K562 (cell line): Measurements from ENCODE around the gene ATL1. TPM values are rescaled to one million over a fixed set of nuclear protein-coding genes. Genes with fewer than 3 reads are reported as not detected.

ENCODE experiments used
- ATAC-seq: fragments of 200-7000 bp; cut with Tn5 transposase; 3 replicates; pipeline ENCODE4 v1.9.1; 2020; ENCODE audit warnings: moderate library complexity
- BruUV-seq: library from RNA; stranded (reverse); fragments of 400-500 nt; replicated peaks from 2 replicates; lab custom pipeline; 2021; lab: Mats Ljungman, UMichigan
- CTCF ChIA-PET: fragments of 300-600 bp; formaldehyde crosslinking; extraction: SDS; loops from one replicate; lab custom pipeline; 2021; ENCODE audit warnings: low intra/inter-chr PET ratio; lab: Yijun Ruan, JAX
- POLR2A ChIA-PET: fragments of 300-600, 350-650 bp; sonication (Branson Sonifier 250); formaldehyde crosslinking; extraction: SDS; loops from one replicate; lab custom pipeline; 2021; ENCODE audit warnings: antibody characterized with exemption, inconsistent platforms; lab: Yijun Ruan, JAX
- DNase-seq, 4 experiments: peaks; one replicate each; pipeline versions ENCODE4 v3.0.0 to v3.0.0-alpha.2; 2011 to 2018; ENCODE audit warnings: low spot score in 3 of 4, mixed read lengths in 3 of 4; ENCODE audit errors: extremely low read depth in 1 of 4
- FAIRE-seq: peaks from 2 replicates; lab custom pipeline; 2011; peaks lifted over from hg19 to GRCh38; lab: Jason Lieb, UNC
- H2AFZ ChIP-seq: 2 replicates; pipeline ENCODE4 v1.6.0; 2011; ENCODE audit warnings: low read depth, low read length, control low read depth, inconsistent platforms
- H3K27ac ChIP-seq: fragments of 200-600 bp; 3 replicates; pipeline ENCODE4 v1.8.0; 2011; ENCODE audit warnings: low read depth, mild to moderate bottlenecking, control low read depth, inconsistent platforms, low read length, moderate library complexity, mixed read lengths; ENCODE audit errors: extremely low read depth
- H3K27me3 ChIP-seq, 2 experiments: fragments of 300-600 bp in 1 of 2; 2 replicates in 1 of 2; 3 replicates in 1 of 2; pipeline versions ENCODE4 v1.6.0 to v1.8.0; 2011; ENCODE audit warnings: inconsistent platforms in 2 of 2, low read length in 2 of 2, mild to moderate bottlenecking in 1 of 2, mixed read lengths in 1 of 2, moderate library complexity in 1 of 2; ENCODE audit not compliant: control insufficient read depth in 2 of 2, insufficient read depth in 2 of 2
- H3K36me3 ChIP-seq: fragments of 300-600 bp; 3 replicates; pipeline ENCODE4 v1.8.0; 2011; ENCODE audit warnings: mild to moderate bottlenecking, low read length, inconsistent platforms; ENCODE audit not compliant: control insufficient read depth, insufficient read depth
- H3K4me1 ChIP-seq, 2 experiments: fragments of 200-600 bp in 1 of 2; replicated peaks in 1 of 2; 2 replicates in 1 of 2; 3 replicates in 1 of 2; pipeline versions ENCODE4 v1.5.1 to v1.8.0; 2011; ENCODE audit warnings: inconsistent platforms in 2 of 2, low read length in 2 of 2, mild to moderate bottlenecking in 1 of 2, mixed read lengths in 1 of 2, moderate library complexity in 1 of 2; ENCODE audit not compliant: control insufficient read depth in 2 of 2, insufficient read depth in 2 of 2
- H3K4me2 ChIP-seq: 2 replicates; pipeline ENCODE4 v1.6.1; 2011; ENCODE audit warnings: low read length, control low read depth, inconsistent platforms, mixed read lengths; ENCODE audit not compliant: insufficient read depth
- H3K4me3 ChIP-seq: fragments of 200-600 bp; sonication (generic), shearing (Covaris generic); 2 replicates; pipeline ENCODE4 v1.5.1; 2016; ENCODE audit warnings: control low read depth, inconsistent platforms
- H3K79me2 ChIP-seq: fragments of 200-600 bp; 3 replicates; pipeline ENCODE4 v1.8.0; 2011; ENCODE audit warnings: low read length, inconsistent platforms; ENCODE audit not compliant: control insufficient read depth, insufficient read depth
- H3K9ac ChIP-seq, 2 experiments: 2 replicates each; pipeline versions ENCODE4 v1.6.0 to v1.6.1; 2011; ENCODE audit warnings: low read depth in 2 of 2, low read length in 2 of 2, control low read depth in 1 of 2, inconsistent platforms in 1 of 2, mild to moderate bottlenecking in 1 of 2, mixed read lengths in 1 of 2; ENCODE audit not compliant: insufficient read depth in 1 of 2
- H3K9me1 ChIP-seq: one replicate; pipeline ENCODE4 v1.6.0; 2011; ENCODE audit warnings: inconsistent platforms, mild to moderate bottlenecking, low read length, moderate library complexity; ENCODE audit not compliant: control insufficient read depth, insufficient read depth
- H3K9me3 ChIP-seq: replicated peaks from 2 replicates; pipeline ENCODE4 v1.5.1; 2011; ENCODE audit warnings: low read depth, low read length, inconsistent platforms; ENCODE audit not compliant: control insufficient read depth, insufficient read depth
- H4K20me1 ChIP-seq: replicated peaks from 2 replicates; pipeline ENCODE4 v1.6.1; 2011; ENCODE audit warnings: low read length, inconsistent platforms, mixed read lengths; ENCODE audit not compliant: control insufficient read depth, insufficient read depth
- CBX1 ChIP-seq: sonication (generic); IDR thresholded peaks from 2 replicates; pipeline ENCODE4 v1.6.1; 2016; ENCODE audit warnings: antibody characterized with exemption, low read depth, mild to moderate bottlenecking
- CBX5 ChIP-seq: IDR thresholded peaks from 2 replicates; pipeline ENCODE4 v1.6.1; 2014; ENCODE audit warnings: low read depth, borderline replicate concordance
- ERF ChIP-seq: fragments of 450-650 bp; formaldehyde crosslinking; IDR thresholded peaks from 2 replicates; pipeline ENCODE4 v1.4.0; 2020; ENCODE audit warnings: mild to moderate bottlenecking, mixed read lengths
- GABPB1 ChIP-seq: sonication (generic); formaldehyde crosslinking; IDR thresholded peaks from 2 replicates; pipeline ENCODE4 v1.8.0; 2022; ENCODE audit warnings: mild to moderate bottlenecking, missing genetic modification reagents
- GABPB2 ChIP-seq: fragments of 250-450 bp; sonication (Bioruptor Pico); conservative IDR thresholded peaks from 2 replicates; pipeline ENCODE4 v1.5.1; 2021; ENCODE audit warnings: mild to moderate bottlenecking
- GTF2A2 ChIP-seq: IDR thresholded peaks from 2 replicates; pipeline ENCODE4 v1.6.1; 2016; ENCODE audit warnings: mild to moderate bottlenecking, missing genetic modification characterization, missing compliant biosample characterization
- TAF7 ChIP-seq: fragments of 450-650 bp; IDR thresholded peaks from 2 replicates; pipeline ENCODE4 v1.6.1; 2016; ENCODE audit warnings: missing genetic modification characterization, missing compliant biosample characterization
- ZFP30 ChIP-seq: fragments of 250-450 bp; sonication (Bioruptor Pico); IDR thresholded peaks from 2 replicates; pipeline ENCODE4 v1.8.0; 2022; ENCODE audit warnings: moderate library complexity, mild to moderate bottlenecking, inconsistent platforms, borderline replicate concordance
- ZNF121 ChIP-seq: sonication (generic); formaldehyde crosslinking; conservative IDR thresholded peaks from 2 replicates; pipeline ENCODE4 v1.8.0; 2022; ENCODE audit warnings: missing genetic modification reagents
- in situ Hi-C: fragments of 300-500 bp; cut with MboI; formaldehyde crosslinking; loops from 4 replicates; pipeline ENCODE4 v1.15.0; 2018; ENCODE audit warnings: inconsistent platforms, mixed read lengths
- intact Hi-C: fragments of 100-400 bp; cut with micrococcal nuclease; formaldehyde crosslinking; loops from 2 replicates; pipeline ENCODE4 v1.14.2; 2022
- polyA plus RNA-seq, 8 experiments: library from polyadenylated mRNA; depleted of rRNA in 4 of 8; stranded (reverse) in 5 of 8; unstranded in 3 of 8; fragments of >200 nt; fragmentation: Nextera tagmentation in 2 of 8; fragmentation: Illumina TruSeq in 1 of 8; extraction: Ambion mirVana in 2 of 8; extraction: Trizol in 1 of 8; gene quantifications; 2 replicates each; pipeline versions ENCODE4 v1.2.1 to v1.2.3, GENCODE V29; 2011 to 2014; ENCODE audit warnings: inconsistent platforms in 1 of 8, missing spikeins in 1 of 8
- total RNA-seq, 7 experiments: library from RNA; depleted of rRNA in 6 of 7; stranded (reverse); fragments of >200 nt in 6 of 7; fragmentation: Illumina TruSeq in 2 of 7; extraction: Trizol in 2 of 7; gene quantifications; 2 replicates each; pipeline versions ENCODE4 v1.2.1 to v1.2.3, GENCODE V29; 2011 to 2021; ENCODE audit warnings: low replicate concordance in 1 of 7

Gene ATL1
- total and polyA plus RNA-seq, 9 of the 15 experiments (the other 6 are each of a cell fraction or from before 2014, with no cell fraction given): 0.04 to 0.16 (median 0.07) TPM; not detected in 4

DNA sequence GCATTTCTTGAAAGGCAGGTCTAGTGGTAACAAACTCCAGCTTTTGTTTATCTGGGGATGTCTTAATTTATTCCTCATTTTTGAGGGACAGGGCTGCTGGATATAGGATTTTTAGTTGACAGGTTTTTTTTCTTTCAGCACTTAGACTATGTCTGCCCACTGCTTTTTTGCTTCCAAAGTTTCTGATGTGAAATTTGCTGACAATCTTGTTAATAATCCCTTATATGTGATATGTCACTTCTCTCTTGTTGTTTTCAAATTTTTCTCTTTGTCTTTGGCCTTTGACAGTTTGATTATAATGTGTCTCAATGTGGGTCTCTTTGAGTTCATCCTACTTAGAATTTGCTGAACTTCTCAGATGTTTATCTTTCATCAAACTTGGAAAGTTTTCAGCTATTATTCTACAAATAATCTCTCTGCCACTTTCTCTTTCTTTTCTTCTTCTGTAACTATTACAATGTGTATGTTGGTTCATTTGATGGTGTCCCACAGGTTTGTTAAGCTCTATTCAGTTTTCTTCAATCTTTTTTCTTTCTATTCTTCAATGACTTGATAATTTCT, 9.8 kb downstream of the ATL1 start:
- Histone ChIP-seq H2AFZ (no peak overlapping the region), H3K4me2 (no peak overlapping the region), H3K9ac (no peak overlapping the region), H3K4me3 (no peak overlapping the region), H3K9me1 (no peaks in the 10 kb centered on the region), H3K36me3 (no peaks in the 10 kb centered on the region), H3K9me3 (no peaks in the 10 kb centered on the region), H3K4me1 (no peaks in the 10 kb centered on the region), H3K27ac (no peak overlapping the region), H4K20me1 (no peaks in the 10 kb centered on the region), H3K79me2 (no peaks in the 10 kb centered on the region), H3K27me3 (no peaks in the 10 kb centered on the region)
- TF ChIP-seq CBX1: no peak
- TF ChIP-seq GTF2A2: no peak
- TF ChIP-seq GABPB2: no peak
- TF ChIP-seq ZFP30 (CRISPR knock-in tag): no peak
- TF ChIP-seq CBX5: no peak
- TF ChIP-seq ZNF121: no peak
- TF ChIP-seq TAF7 (tag): no peak
- no peak for TF ChIP-seq GABPB1 (CRISPR knock-in tag)
- no peak for TF ChIP-seq ERF
- intact Hi-C loops: no loop called here
- FAIRE-seq (no peak), ATAC-seq (no peak), DNase-seq (no peak)
- no TSS peak for BruUV-seq
- ChIA-PET CTCF (no interaction called here), POLR2A (no interaction called here)
- in situ Hi-C loops: no loop called here
